ENCODE data around the gene OR2C1. TPM values are rescaled to one million over a fixed set of nuclear protein-coding genes. Genes with fewer than 3 reads are reported as not detected.

Gene OR2C1
- total RNA-seq, 1 donor from 2014 or later, result not detected

DNA sequence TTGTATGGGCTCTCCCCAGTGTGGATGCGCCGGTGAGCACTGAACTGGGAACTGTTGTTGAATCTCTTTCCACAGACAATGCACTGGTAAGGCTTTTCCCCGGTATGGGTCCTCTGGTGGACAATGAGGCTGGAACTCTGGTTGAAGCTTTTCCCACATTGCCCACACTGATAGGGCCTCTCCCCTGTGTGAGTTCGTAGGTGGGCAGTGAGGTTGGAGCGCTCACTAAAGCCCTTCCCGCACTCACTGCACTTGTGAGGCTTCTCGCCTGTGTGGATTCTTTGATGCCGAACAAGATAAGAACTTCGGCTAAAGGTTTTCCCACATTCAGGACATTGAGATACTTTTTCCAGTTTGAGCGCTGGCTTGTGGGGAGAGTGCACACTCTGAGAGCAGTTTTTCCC is 27.4 kb downstream of the OR2C1 start:
- Mint-ChIP-seq H3K27ac (ENCODE audit: unreplicated experiment) (no peak overlapping the region), H3K27me3 (ENCODE audit: low read depth) (no peaks in the 10 kb centered on the region), H3K36me3 (ENCODE audit: low read depth) (peaks cover 79% of the 10 kb centered on the region), H3K9me3 (ENCODE audit: low read depth) (peaks cover 66% of the 10 kb centered on the region), H3K4me1 (ENCODE audit: low read depth) (no peaks in the 10 kb centered on the region), H3K4me3 (ENCODE audit: unreplicated experiment) (no peak overlapping the region)
- TF ChIP-seq, protein P1, sequence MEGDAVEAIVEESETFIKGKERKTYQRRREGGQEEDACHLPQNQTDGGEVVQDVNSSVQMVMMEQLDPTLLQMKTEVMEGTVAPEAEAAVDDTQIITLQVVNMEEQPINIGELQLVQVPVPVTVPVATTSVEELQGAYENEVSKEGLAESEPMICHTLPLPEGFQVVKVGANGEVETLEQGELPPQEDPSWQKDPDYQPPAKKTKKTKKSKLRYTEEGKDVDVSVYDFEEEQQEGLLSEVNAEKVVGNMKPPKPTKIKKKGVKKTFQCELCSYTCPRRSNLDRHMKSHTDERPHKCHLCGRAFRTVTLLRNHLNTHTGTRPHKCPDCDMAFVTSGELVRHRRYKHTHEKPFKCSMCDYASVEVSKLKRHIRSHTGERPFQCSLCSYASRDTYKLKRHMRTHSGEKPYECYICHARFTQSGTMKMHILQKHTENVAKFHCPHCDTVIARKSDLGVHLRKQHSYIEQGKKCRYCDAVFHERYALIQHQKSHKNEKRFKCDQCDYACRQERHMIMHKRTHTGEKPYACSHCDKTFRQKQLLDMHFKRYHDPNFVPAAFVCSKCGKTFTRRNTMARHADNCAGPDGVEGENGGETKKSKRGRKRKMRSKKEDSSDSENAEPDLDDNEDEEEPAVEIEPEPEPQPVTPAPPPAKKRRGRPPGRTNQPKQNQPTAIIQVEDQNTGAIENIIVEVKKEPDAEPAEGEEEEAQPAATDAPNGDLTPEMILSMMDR (IDR thresholded peaks at IDR 0.05), result no peak
- no peak for DNase-seq (ENCODE audit: low spot score)

DNA sequence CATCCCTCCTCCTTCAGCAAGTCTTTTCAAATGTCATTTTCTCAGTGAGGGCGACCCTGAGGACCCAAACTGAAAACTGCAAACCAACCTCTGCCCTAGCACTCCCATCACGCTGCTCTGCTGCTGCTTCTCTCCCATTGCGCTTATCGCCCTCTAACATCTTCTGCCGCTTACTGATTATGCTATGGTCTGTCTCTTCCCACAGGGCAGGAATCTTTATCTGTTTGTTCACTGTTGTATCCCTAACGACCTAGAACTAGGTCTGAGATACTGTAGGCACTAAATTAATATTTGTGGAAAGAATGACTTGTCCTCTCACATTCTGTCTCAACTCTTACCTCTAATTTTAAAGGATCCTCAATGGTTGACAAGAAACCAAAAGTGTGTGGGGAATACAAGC is 32.6 kb downstream of the OR2C1 start:
- no peak overlapping the region for H3K27ac Mint-ChIP-seq (ENCODE audit: unreplicated experiment)
- peaks cover 6% of the 10 kb centered on the region for H3K4me1 Mint-ChIP-seq (ENCODE audit: low read depth)
- TF ChIP-seq, protein P1 (IDR thresholded peaks at IDR 0.05), result no peak
- no peak overlapping the region for H3K4me3 Mint-ChIP-seq (ENCODE audit: unreplicated experiment)
- no peak for DNase-seq (ENCODE audit: low spot score)
- peaks cover 65% of the 10 kb centered on the region for H3K36me3 Mint-ChIP-seq (ENCODE audit: low read depth)
- H3K9me3 Mint-ChIP-seq (ENCODE audit: low read depth), result peaks cover 49% of the 10 kb centered on the region
- H3K27me3 Mint-ChIP-seq (ENCODE audit: low read depth), result no peaks in the 10 kb centered on the region

DNA sequence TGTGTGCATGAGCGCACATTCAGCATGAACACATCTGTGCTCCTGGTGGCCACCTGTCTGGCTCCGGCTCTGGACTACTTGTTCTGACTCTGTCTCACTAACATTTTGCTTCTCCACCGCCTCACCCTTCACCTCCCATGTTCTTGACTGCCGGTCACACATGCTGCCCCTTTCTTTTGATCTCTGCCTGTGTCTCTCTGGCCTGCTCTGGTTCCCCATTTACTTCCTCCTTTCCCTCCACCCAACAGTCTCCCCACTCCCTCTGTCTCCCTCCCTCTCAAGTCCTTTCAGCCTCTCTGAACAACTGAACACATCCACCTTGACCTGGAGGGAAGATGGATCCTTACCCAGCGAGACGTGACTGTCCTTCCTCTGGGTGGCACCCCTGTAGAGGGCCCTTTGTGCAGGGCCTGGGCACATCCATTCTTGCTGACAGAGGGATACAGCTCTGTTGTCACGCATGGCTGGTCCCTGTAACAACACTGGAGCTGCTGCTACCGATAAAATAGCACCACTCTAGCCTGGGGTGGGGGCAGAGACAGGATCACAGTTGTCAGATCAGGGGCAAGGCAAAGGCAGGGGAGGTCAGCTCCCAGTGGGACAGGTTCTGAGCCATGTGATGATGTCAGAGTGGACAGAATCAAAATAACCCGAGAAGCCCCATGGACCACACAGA is 34.1 kb downstream of the OR2C1 start:
- TF ChIP-seq, protein P1 (IDR thresholded peaks at IDR 0.05), result no peak
- Mint-ChIP-seq H3K27ac (ENCODE audit: unreplicated experiment) (no peak overlapping the region), H3K27me3 (ENCODE audit: low read depth) (no peaks in the 10 kb centered on the region), H3K36me3 (ENCODE audit: low read depth) (peaks cover 63% of the 10 kb centered on the region), H3K9me3 (ENCODE audit: low read depth) (peaks cover 39% of the 10 kb centered on the region), H3K4me3 (ENCODE audit: unreplicated experiment) (no peak overlapping the region), H3K4me1 (ENCODE audit: low read depth) (peaks cover 6% of the 10 kb centered on the region)
- no peak for DNase-seq (ENCODE audit: low spot score)

DNA sequence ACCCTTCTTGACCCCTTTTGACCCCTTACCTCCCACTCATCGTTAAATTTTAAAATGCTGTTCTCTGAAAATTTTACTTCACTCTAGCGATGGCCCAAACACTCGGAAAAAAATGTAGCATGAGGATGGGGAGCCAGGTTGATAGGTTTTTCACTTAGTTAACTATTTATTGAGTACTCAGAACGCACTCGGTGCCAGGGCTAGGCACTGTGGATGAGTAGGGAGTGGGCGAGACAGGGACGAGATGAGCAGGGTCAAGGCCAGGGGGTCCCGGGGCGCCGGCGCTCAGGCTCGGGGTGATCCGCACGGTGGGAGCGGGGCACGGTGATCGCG is 44.7 kb downstream of the OR2C1 start:
- Mint-ChIP-seq H3K27ac (ENCODE audit: unreplicated experiment) (peak overlapping the region; percentile 81), H3K9me3 (ENCODE audit: low read depth) (peaks cover 38% of the 10 kb centered on the region), H3K4me3 (ENCODE audit: unreplicated experiment) (peak overlapping the region; percentile 83), H3K4me1 (ENCODE audit: low read depth) (peaks cover 15% of the 10 kb centered on the region), H3K36me3 (ENCODE audit: low read depth) (peaks cover 48% of the 10 kb centered on the region), H3K27me3 (ENCODE audit: low read depth) (no peaks in the 10 kb centered on the region)
- no peak for DNase-seq (ENCODE audit: low spot score)
- TF ChIP-seq, protein P1 (IDR thresholded peaks at IDR 0.05), result no peak

DNA sequence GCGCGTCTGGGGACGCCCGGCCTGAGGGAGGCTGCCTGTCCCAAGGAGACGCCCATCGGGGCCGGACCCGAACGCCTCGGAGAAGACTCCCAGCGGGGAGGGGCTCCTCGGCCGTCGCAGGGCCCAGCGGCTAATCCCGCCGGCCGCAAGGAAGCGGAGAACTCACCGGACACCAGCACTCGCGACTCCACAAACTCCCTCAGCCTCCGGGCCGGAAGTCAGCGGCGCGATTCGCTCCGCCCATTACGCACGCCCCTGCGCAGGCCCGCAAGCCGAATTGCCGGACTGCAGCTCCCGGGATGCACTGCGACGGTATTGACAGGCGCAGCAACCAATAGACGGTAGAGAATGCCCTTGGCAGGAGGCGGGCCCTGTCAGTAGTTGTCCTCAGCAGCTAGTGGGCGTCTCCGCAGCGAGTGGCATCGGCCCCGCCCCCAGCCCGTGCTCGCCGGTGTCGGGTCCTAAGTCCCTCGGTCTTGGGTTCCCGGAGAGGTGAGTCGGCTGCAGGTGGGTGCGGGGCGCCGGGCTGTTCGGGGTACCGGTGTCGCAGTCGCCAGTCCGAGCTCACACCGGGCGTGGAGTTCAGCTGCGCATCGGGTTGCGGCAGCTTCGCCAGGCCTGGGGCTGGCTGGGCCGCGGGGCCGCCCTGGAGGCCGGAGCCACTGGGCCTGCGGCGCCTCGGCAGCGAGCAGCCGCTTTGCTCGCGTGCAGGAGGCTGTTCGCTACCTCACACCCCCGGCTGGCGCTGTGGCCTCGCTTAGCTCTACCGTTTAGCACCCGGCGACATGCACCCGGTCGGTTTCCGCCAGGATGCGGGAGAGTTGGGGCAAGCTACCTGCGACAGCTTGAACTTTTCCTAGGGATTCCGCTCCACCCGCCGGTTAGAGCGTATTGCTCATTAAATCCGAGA is 45.3 kb downstream of the OR2C1 start, which contains the start of the genes ZNF174 and ZSCAN32:
TSS of gene ZNF174 (plus strand) at position 437 of the 910 bp plus-strand sequence. CDS start 790 bp downstream, outside the sequence.
TSS of gene ZSCAN32 (minus strand) at position 226 of the 910 bp plus-strand sequence. CDS start 3,447 bp downstream, outside the sequence.
- peaks cover 39% of the 10 kb centered on the region for H3K9me3 Mint-ChIP-seq (ENCODE audit: low read depth)

More for the DNA sequence above, 45.3 kb downstream of the OR2C1 start, which contains the start of the genes ZNF174 and ZSCAN32:
- peak within 1 kb of the TSS; percentile 83 for H3K4me3 Mint-ChIP-seq (ENCODE audit: unreplicated experiment)
- peak; percentile 100 for DNase-seq (ENCODE audit: low spot score)
- H3K27ac Mint-ChIP-seq (ENCODE audit: unreplicated experiment), result peak within 1 kb of the TSS; percentile 88
- H3K36me3 Mint-ChIP-seq (ENCODE audit: low read depth), result peaks cover 49% of the 10 kb centered on the region
- TF ChIP-seq, protein P1 (IDR thresholded peaks at IDR 0.05), result peak; percentile 36
- no peaks in the 10 kb centered on the region for H3K27me3 Mint-ChIP-seq (ENCODE audit: low read depth)
- H3K4me1 Mint-ChIP-seq (ENCODE audit: low read depth), result peaks cover 15% of the 10 kb centered on the region

Measured in chondrocyte (in vitro differentiated cells).